Liver (tissue), 9 donors: Measurements from ENCODE around the gene SMPDL3B. TPM values are rescaled to one million over a fixed set of nuclear protein-coding genes. Genes with fewer than 3 reads are reported as not detected.
A peak's percentile ranks its signal among the peaks of the same experiment; 100 is the strongest.

Source experiments
- DNase-seq: peaks from one replicate; pipeline ENCODE4 v3.0.0-alpha.2; 2017; ENCODE audit warnings: low spot score
- H3K27ac ChIP-seq, 2 donors: one replicate each; pipeline ENCODE4 v1.7.0; 2013; ENCODE audit warnings: inconsistent platforms in 2 of 2, low read length in 2 of 2, control low read depth in 1 of 2, low read depth in 1 of 2, mild to moderate bottlenecking in 1 of 2
- H3K27me3 ChIP-seq, 4 donors: one replicate each; pipeline versions ENCODE4 v1.6.1 to v1.7.0; 2013; ENCODE audit warnings: low read length in 3 of 4, inconsistent platforms in 1 of 4, mild to moderate bottlenecking in 1 of 4, moderate library complexity in 1 of 4; ENCODE audit not compliant: control insufficient read depth in 4 of 4, insufficient read depth in 4 of 4
- H3K36me3 ChIP-seq, 4 donors: one replicate each; pipeline versions ENCODE4 v1.6.1 to v1.7.0; 2013; ENCODE audit warnings: low read length in 3 of 4, mild to moderate bottlenecking in 3 of 4, low read depth in 1 of 4, moderate library complexity in 1 of 4; ENCODE audit not compliant: control insufficient read depth in 4 of 4, insufficient read depth in 3 of 4
- H3K4me1 ChIP-seq, 4 donors: one replicate each; pipeline versions ENCODE4 v1.6.1 to v1.7.0; 2013; ENCODE audit warnings: low read length in 3 of 4, mild to moderate bottlenecking in 3 of 4, moderate library complexity in 1 of 4; ENCODE audit not compliant: control insufficient read depth in 4 of 4, insufficient read depth in 4 of 4
- H3K4me3 ChIP-seq, 3 donors: one replicate each; pipeline versions ENCODE4 v1.6.1 to v1.7.0; 2013; ENCODE audit warnings: low read length in 3 of 3, control low read depth in 1 of 3, low read depth in 1 of 3, mild to moderate bottlenecking in 1 of 3
- H3K9ac ChIP-seq, 2 donors: one replicate each; pipeline ENCODE4 v1.7.0; 2013; ENCODE audit warnings: low read length in 2 of 2, mild to moderate bottlenecking in 2 of 2, moderate library complexity in 2 of 2, control low read depth in 1 of 2, low read depth in 1 of 2
- H3K9me3 ChIP-seq, 4 donors: one replicate each; pipeline versions ENCODE4 v1.6.1 to v1.7.0; 2013; ENCODE audit warnings: low read length in 3 of 4; ENCODE audit not compliant: control insufficient read depth in 4 of 4
- ATF3 ChIP-seq: IDR thresholded peaks from 2 replicates; pipeline ENCODE4 v1.6.1; 2016; ENCODE audit warnings: antibody characterized with exemption
- CTCF ChIP-seq: fragments of 150-350 bp; IDR thresholded peaks from 2 replicates; pipeline ENCODE4 v1.5.1; 2017; ENCODE audit warnings: improper control_type of control experiment, low read depth, low read length; ENCODE audit not compliant: missing input control
- EGR1 ChIP-seq, 2 donors: IDR thresholded peaks; 2 replicates each; pipeline ENCODE4 v1.6.1; 2016 to 2018; ENCODE audit warnings: antibody characterized with exemption in 2 of 2, low read depth in 2 of 2
- FOXA2 ChIP-seq: IDR thresholded peaks from 2 replicates; pipeline ENCODE4 v1.6.1; 2016; ENCODE audit warnings: antibody characterized with exemption
- GABPA ChIP-seq, 2 donors: IDR thresholded peaks in 1 of 2; conservative IDR thresholded peaks in 1 of 2; 2 replicates each; pipeline ENCODE4 v1.6.1; 2016; ENCODE audit warnings: antibody characterized with exemption in 2 of 2, mild to moderate bottlenecking in 1 of 2, moderate library complexity in 1 of 2
- HNF4A ChIP-seq, 2 donors: conservative IDR thresholded peaks; 2 replicates each; pipeline ENCODE4 v1.6.1; 2016; ENCODE audit warnings: antibody characterized with exemption in 2 of 2, mild to moderate bottlenecking in 2 of 2
- HNF4G ChIP-seq: IDR thresholded peaks from 2 replicates; pipeline ENCODE4 v1.6.1; 2016; ENCODE audit warnings: antibody characterized with exemption
- JUND ChIP-seq, 2 donors: IDR thresholded peaks; 2 replicates each; pipeline ENCODE4 v1.6.1; 2016; ENCODE audit warnings: antibody characterized with exemption in 2 of 2
- NR2F2 ChIP-seq: IDR thresholded peaks from 2 replicates; pipeline ENCODE4 v1.6.1; 2016; ENCODE audit warnings: antibody characterized with exemption
- RAD21 ChIP-seq, 2 donors: IDR thresholded peaks; 2 replicates each; pipeline ENCODE4 v1.6.1; 2016; ENCODE audit warnings: antibody characterized with exemption in 2 of 2, mild to moderate bottlenecking in 2 of 2
- RXRA ChIP-seq, 2 donors: IDR thresholded peaks; 2 replicates each; pipeline ENCODE4 v1.6.1; 2017 to 2018; ENCODE audit warnings: antibody characterized with exemption in 2 of 2, mild to moderate bottlenecking in 1 of 2
- SP1 ChIP-seq: IDR thresholded peaks from 2 replicates; pipeline ENCODE4 v1.6.1; 2018; ENCODE audit warnings: antibody characterized with exemption, mild to moderate bottlenecking
- TAF1 ChIP-seq: conservative IDR thresholded peaks from 2 replicates; pipeline ENCODE4 v1.6.1; 2016; ENCODE audit warnings: antibody characterized with exemption, mild to moderate bottlenecking
- YY1 ChIP-seq: IDR thresholded peaks from 2 replicates; pipeline ENCODE4 v1.6.1; 2016; ENCODE audit warnings: antibody characterized with exemption, mild to moderate bottlenecking
- WGBS: extraction: QIAGEN DNeasy Blood & Tissue Kit; methylation state at CpG from one replicate; pipeline ENCODE4 v1.1.7; 2013; 5-methylcytosine and 5-hydroxymethylcytosine counted together
- polyA plus RNA-seq, 2 donors: library from polyadenylated mRNA; stranded (reverse) in 1 of 2; unstranded in 1 of 2; fragments of 200-250 nt in 1 of 2; fragments of >200 nt in 1 of 2; fragmentation: Nextera tagmentation in 1 of 2; extraction: Ambion mirVana in 1 of 2; gene quantifications; one replicate each; pipeline versions ENCODE4 v1.2.1 to v1.2.3, GENCODE V29; 2013 to 2015
- total RNA-seq, 2 donors: library from RNA; depleted of rRNA; stranded (reverse); fragments of >200 nt; gene quantifications; one replicate each; pipeline ENCODE4 v1.2.3, GENCODE V29; 2014
- donor health status: healthy.
- donor health status: healthy.
- donor health status: healthy.
- donor health status: healthy.
- donor health status: healthy.

Gene SMPDL3B
- total RNA-seq (under 1 TPM; 0.33 to 0.37 TPM), polyA plus RNA-seq (under 1 TPM; 0.24 to 0.31 TPM)

- 7% methylated on average over 16 of the region's 16 CpGs for WGBS
- no peaks in the 10 kb centered on the region for H3K36me3 ChIP-seq
- TF ChIP-seq GABPA (IDR thresholded peaks at IDR 0.05 in 1 of 2, conservative IDR thresholded peaks at IDR 0.05 in 1 of 2) (no peak), ATF3 (no peak), RAD21 (IDR thresholded peaks at IDR 0.05) (peak in 1 of 2 donors; percentile 15), TAF1 (no peak)
- H3K9me3 ChIP-seq, result no peaks in the 10 kb centered on the region
- H3K4me3 ChIP-seq, result peak within 1 kb of the TSS in 1 of 3 donors; percentile 4
- no peak for DNase-seq
- no peak within 1 kb of the TSS for H3K9ac ChIP-seq
- peaks cover 0 to 4% (median 0%) of the 10 kb centered on the region in 4 donors for H3K27me3 ChIP-seq
- H3K27ac ChIP-seq, result no peak within 1 kb of the TSS
- H3K4me1 ChIP-seq, result peaks cover 0 to 8% (median 4%) of the 10 kb centered on the region in 4 donors
These were observed at the start of gene SMPDL3B for GRCh38 chr1:27934818-27935549. Gene SMPDL3B (plus strand): TSS chr1:27935000. CDS start chr1:27935184, 184 bp downstream.

GRCh38 chr1:27885114-27885528, 49.7 kb upstream of the SMPDL3B start:
- WGBS, result 85% methylated on average over 8 of the region's 8 CpGs
- no peak for DNase-seq
- H3K9ac ChIP-seq, result peak overlapping the region in 1 of 2 donors; percentile 53
- peaks cover 0 to 4% (median 0%) of the 10 kb centered on the region in 4 donors for H3K4me1 ChIP-seq
- H3K27me3 ChIP-seq, result no peaks in the 10 kb centered on the region
- H3K9me3 ChIP-seq, result no peaks in the 10 kb centered on the region
- no peak overlapping the region for H3K4me3 ChIP-seq
- H3K36me3 ChIP-seq, result peaks cover 1 to 8% (median 3%) of the 10 kb centered on the region in 4 donors
- H3K27ac ChIP-seq, result peak overlapping the region; percentile 70 to 89
- TF ChIP-seq EGR1 (IDR thresholded peaks at IDR 0.05; ENCODE audit: low read depth in 2 of 2), result no peak
- no peak for TF ChIP-seq HNF4G
- TF ChIP-seq GABPA (IDR thresholded peaks at IDR 0.05 in 1 of 2, conservative IDR thresholded peaks at IDR 0.05 in 1 of 2), result no peak
- TF ChIP-seq RXRA (IDR thresholded peaks at IDR 0.05), result no peak
- TF ChIP-seq YY1, result peak; percentile 25

- WGBS, result 88% methylated on average over 15 of the region's 15 CpGs
- Histone ChIP-seq H3K27me3 (no peaks in the 10 kb centered on the region), H3K4me3 (no peak overlapping the region), H3K36me3 (peaks cover 1 to 12% (median 6%) of the 10 kb centered on the region in 4 donors), H3K4me1 (peaks cover 0 to 4% (median 0%) of the 10 kb centered on the region in 4 donors), H3K27ac (peak overlapping the region; percentile 70 to 89), H3K9ac (no peak overlapping the region), H3K9me3 (no peaks in the 10 kb centered on the region)
- DNase-seq, result no peak
- TF ChIP-seq JUND (IDR thresholded peaks at IDR 0.05), result no peak
These were observed 49.0 kb upstream of the SMPDL3B start for GRCh38 chr1:27885621-27886352.

- 85% methylated on average over 2 of the region's 2 CpGs for whole genome bisulfite sequencing
- peaks cover 0 to 8% (median 0%) of the 10 kb centered on the region in 4 donors for H3K4me1 ChIP-seq
These were observed 48.5 kb upstream of the SMPDL3B start for GRCh38 chr1:27886353-27886679.

More at GRCh38 chr1:27886353-27886679, 48.5 kb upstream of the SMPDL3B start:
- H3K27ac ChIP-seq, result peak overlapping the region; percentile 65 to 66
- DNase-seq, result no peak
- H3K9me3 ChIP-seq, result no peaks in the 10 kb centered on the region
- peaks cover 1 to 14% (median 9%) of the 10 kb centered on the region in 4 donors for H3K36me3 ChIP-seq
- H3K9ac ChIP-seq, result no peak overlapping the region
- no peaks in the 10 kb centered on the region for H3K27me3 ChIP-seq
- TF ChIP-seq EGR1 (IDR thresholded peaks at IDR 0.05; ENCODE audit: low read depth in 2 of 2), result no peak
- TF ChIP-seq SP1, result no peak
- no peak for TF ChIP-seq CTCF
- no peak for TF ChIP-seq FOXA2
- no peak for TF ChIP-seq NR2F2
- TF ChIP-seq HNF4A (conservative IDR thresholded peaks at IDR 0.05), result no peak
- TF ChIP-seq JUND (IDR thresholded peaks at IDR 0.05), result no peak
- no peak overlapping the region for H3K4me3 ChIP-seq
